Forelimb muscle (tissue), 1 donor: ENCODE measurements around the gene MCM3AP. TPM values are rescaled to one million over a fixed set of nuclear protein-coding genes. Genes with fewer than 3 reads are reported as not detected.

Source experiments
- DNase-seq: peaks from one replicate; pipeline ENCODE4 v3.0.0-alpha.2; 2013; ENCODE audit warnings: low read depth
- polyA plus RNA-seq: library from polyadenylated mRNA; unstranded; fragments of 120-200 nt; gene quantifications from one replicate; pipeline ENCODE4 v1.2.1, GENCODE V29; 2013; ENCODE audit not compliant: insufficient read length

Gene MCM3AP
- polyA plus RNA-seq, 1 donor: 58.9 TPM

DNA sequence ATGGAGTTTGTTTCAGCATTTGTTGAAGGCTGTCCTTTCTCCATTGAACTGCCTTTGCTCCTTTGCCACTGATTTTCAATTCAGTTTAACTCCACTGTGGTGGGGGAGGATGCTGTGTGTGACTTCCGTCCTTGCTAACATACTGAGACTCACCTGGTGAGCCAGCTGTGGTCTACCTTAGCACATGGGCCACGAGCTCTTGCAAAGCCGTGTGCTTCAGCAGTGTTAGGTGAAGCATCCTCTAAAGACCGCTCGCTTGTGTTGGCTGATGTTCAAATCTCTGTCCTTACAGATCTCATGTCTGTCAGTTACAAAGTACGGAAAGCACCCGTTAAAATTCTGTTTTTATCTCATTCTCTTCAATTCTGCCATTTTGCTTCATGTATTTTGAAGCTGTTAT lies 97.6 kb downstream of the MCM3AP start:
- DNase-seq: no peak

DNA sequence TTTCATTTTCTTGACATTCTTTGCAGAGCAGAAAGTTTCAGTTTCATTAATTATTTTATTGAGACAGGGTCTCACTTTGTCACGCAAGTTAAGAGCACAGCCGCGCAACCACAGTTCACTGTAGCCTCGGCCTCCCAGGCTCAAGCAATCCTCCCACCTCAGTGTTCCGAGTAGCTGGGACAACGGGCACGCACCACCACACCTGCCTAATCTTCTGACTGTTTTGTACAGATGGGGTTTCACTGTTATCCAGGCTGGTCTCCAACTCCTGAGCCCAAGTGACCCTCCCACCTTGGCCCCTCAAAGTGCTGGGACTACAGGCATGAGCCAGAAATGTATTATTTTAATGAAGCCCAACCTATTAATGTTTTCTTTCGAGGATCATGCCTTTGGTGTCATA lies 98.2 kb downstream of the MCM3AP start:
- no peak for DNase-seq

DNA sequence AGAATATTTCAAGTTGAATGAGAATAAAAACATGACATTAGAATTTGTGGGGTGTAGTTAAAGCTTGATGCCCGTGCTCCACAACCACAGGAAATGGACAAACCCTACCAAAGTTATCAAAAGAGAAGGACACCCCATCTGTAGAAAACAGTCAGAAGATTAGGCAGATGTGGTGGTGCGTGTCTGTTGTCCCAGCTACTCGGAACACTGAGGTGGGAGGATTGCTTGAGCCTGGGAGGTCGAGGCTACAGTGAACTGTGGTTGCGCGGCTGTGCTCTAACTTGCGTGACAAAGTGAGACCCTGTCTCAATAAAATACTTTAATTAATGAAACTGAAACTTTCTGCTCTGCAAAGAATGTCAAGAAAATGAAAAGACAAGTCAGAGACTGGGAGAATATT lies 99.7 kb downstream of the MCM3AP start:
- no peak for DNase-seq

Other genes starting within 250 kb of the MCM3AP start
- gene COL6A2, start 187.5 kb downstream of the MCM3AP start, polyA plus RNA-seq: 533 TPM
- 1.5 TPM for gene FTCD, start 130.0 kb downstream of the MCM3AP start, polyA plus RNA-seq
- 8.7 TPM for gene SPATC1L, start 101.2 kb downstream of the MCM3AP start, polyA plus RNA-seq
- gene LSS, start 56.8 kb downstream of the MCM3AP start, polyA plus RNA-seq: 32.0 TPM
- 23.4 TPM for gene YBEY, start 731 bp upstream of the MCM3AP start, polyA plus RNA-seq
- gene C21orf58, start 38.3 kb upstream of the MCM3AP start, polyA plus RNA-seq: 8.2 TPM
- 66.6 TPM for gene PCNT, start 38.5 kb upstream of the MCM3AP start, polyA plus RNA-seq
- 28.9 TPM for gene DIP2A, start 173.3 kb upstream of the MCM3AP start, polyA plus RNA-seq